Vagina (tissue), 2 donors: ENCODE results near the gene CDH4.

ENCODE experiments used
- POLR2A ChIP-seq, 2 donors: fragments of 450-650 bp; IDR thresholded peaks; one replicate each; pipeline ENCODE4 v1.6.1; 2017; ENCODE audit warnings: antibody characterized with exemption in 2 of 2, mild to moderate bottlenecking in 2 of 2, moderate library complexity in 2 of 2
- TF ChIP-seq, protein P1 (sequence below), 3 experiments: fragments of 450-650 bp in 2 of 3; fragments of 200-600 bp in 1 of 3; sonication (generic) in 1 of 3; IDR thresholded peaks; one replicate each; pipeline ENCODE4 v1.5.1; 2017 to 2019; ENCODE audit warnings: antibody characterized with exemption in 3 of 3, mild to moderate bottlenecking in 2 of 3, moderate library complexity in 2 of 3

DNA sequence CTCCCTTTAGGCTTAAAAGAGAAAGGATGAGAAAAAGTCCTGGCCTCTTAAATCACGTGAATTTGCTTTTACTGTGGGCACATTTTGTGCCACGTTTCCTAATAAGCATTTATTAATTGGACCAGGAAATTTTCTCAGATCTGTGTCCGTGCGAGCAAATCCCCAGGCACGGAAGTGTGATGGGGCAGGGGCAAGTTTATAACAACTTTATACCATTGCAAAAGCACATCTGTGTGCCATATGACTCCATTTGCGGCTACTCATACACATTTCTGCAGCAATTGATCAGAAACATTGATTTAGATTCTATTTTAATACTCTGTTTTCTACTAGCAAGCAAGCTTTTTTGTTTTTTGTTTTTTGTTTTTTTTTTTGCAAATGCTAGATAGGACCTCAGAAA lies 440.4 kb downstream of the CDH4 start:
- TF ChIP-seq, protein P1, sequence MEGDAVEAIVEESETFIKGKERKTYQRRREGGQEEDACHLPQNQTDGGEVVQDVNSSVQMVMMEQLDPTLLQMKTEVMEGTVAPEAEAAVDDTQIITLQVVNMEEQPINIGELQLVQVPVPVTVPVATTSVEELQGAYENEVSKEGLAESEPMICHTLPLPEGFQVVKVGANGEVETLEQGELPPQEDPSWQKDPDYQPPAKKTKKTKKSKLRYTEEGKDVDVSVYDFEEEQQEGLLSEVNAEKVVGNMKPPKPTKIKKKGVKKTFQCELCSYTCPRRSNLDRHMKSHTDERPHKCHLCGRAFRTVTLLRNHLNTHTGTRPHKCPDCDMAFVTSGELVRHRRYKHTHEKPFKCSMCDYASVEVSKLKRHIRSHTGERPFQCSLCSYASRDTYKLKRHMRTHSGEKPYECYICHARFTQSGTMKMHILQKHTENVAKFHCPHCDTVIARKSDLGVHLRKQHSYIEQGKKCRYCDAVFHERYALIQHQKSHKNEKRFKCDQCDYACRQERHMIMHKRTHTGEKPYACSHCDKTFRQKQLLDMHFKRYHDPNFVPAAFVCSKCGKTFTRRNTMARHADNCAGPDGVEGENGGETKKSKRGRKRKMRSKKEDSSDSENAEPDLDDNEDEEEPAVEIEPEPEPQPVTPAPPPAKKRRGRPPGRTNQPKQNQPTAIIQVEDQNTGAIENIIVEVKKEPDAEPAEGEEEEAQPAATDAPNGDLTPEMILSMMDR (IDR thresholded peaks at IDR 0.05) = no peak
- TF ChIP-seq POLR2A (IDR thresholded peaks at IDR 0.05) = no peak
